Activated CD4-positive, CD25-positive, alpha-beta regulatory T cell treated with anti-CD3 and anti-CD28 coated beads, Interleukin-2, amount 50 U/mL, for 72 hours (primary cell): ENCODE data around the gene SLC19A1.

Experiments used
- DNase-seq: peaks from one replicate; pipeline ENCODE4 v3.0.0; 2021

The SLC19A1 gene

DNA sequence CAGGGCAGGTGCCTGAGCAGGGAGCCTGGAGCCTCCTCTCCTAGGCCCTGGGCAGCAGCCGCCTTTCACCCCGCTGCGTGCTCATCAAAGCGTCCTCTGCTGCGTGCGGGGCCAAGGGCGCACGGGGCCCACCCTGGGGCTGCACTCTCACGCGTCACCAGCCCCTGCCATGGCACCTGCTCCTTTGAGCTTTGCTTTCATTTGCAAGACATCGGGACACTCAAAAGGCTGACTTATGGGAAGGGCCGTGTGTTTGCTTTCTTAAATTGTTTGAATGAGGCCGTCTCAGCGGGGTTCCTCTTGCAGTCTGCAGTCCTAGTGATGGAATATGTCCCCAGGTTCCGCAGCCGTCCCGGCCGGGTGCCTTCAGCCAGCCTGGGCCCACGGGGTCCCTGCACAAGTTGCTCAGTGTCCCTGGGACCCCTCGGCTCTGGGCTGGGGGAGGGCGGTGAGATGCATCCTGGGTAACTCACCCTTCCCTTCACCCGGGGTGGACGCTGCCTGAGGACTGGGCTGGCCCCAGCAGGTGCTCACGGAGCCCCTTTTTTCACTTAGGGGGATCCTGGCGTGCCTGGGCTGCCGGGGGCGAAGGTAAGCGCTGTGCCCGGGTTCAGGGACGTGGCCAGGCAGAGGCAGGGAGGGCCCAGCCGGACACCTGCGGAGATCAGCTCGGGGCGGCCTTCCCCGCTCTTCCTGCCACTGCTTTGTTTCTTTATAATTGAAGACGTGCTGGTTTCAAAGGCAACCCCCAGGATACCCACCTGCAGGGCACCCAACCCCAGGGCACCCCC is 53.1 kb downstream of the SLC19A1 start:
- no peak for DNase-seq

DNA sequence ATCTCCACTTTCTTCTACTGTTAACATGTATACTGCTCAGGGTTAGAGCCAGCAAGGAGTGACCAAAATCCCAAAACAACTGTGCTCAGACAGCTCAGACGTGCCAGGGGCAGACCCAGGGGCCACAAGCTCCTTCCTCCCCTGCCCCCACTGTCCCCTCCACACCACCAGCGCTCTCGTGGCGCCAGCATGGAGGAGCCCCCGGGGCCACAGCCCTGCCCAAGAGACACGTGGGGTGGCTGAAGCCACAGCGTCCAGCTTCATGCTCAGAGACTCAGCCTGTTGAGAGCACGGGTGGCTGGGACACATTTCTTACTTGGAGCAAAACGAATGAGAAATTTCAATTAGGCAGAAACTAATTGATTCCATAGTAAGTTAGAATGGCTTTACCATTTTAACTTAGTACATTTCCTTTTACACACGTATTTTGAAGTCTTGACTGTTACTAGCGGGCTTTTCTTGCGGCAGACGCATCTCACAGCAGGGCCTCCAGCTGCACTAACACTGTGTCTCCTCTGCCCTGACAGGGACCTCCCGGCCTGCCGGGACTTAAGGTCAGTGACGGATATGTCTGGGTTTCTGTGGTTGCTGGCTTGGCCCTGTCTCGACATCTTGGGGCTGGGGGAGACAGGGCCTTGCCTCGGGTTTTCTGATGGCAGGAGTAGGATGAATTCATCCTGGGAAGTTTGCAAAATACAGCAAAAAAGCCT is 54.2 kb downstream of the SLC19A1 start:
- no peak for DNase-seq

DNA sequence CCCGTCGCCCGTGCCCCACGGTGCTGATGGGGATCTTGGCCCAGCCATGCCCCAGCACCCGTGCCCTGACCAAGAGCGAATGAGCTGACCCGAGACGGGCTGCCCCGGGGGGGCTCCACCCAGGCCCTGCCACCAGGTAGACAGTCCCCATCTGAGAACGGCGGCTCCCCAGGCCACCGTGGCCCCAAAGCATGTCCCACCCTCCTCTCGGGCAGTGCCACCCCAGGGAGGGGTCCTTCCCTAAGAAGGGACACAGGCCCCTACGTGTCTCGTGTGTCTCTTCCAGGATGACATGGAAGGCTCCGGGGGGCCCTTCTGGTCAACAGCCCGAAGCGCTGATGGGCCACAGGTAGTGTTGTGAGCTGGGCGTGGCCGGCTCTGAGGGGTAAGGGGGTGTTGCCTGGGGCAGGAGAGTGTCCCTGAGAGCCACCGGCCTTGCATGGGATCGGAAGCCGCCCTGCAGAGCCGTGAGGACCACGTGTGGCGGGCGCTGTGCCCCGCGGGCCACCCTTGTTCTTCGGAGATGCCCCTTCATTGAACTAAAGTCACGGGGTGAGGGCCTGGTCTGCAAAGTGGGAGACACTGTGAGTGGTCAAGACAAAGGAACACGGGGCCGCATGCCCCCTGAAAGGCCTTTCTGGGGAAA is 55.0 kb downstream of the SLC19A1 start:
- no peak for DNase-seq

DNA sequence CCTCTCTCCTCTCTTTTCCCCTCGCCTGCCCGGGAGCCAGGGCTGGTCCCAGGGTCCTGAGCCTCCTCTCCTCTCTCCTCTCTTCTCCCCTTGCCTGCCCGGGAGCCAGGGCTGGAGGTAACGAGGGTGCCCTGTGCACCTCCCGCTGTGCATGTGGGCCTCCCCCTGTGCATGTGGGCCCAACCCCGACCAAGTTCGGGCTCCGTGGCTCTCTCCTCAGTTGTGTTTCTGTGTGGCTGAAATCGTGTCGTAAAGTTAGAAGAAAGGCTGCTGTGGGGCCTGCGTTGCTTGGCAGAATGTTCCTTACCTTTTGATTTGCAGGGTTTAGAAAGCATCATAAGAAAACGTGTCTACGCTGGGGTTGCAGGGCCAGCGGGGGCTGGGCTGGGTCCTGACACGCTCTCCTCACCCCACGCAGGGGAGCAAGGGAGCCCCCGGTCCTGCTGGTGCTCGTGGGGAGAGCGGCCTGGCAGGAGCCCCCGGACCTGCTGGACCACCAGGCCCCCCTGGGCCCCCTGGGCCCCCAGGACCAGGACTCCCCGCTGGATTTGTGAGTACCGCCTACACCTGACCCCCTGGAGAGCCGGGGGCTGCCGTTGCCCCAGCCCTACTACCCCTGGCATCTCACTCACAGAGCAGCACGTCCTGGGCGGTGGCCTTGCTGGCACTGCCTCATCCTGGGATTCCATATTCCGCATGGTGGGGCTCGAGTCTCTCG is 55.6 kb downstream of the SLC19A1 start:
- DNase-seq, result no peak

GRCh38 chr21:45485686-45486442 is 56.4 kb downstream of the SLC19A1 start:
- DNase-seq, result no peak

DNA sequence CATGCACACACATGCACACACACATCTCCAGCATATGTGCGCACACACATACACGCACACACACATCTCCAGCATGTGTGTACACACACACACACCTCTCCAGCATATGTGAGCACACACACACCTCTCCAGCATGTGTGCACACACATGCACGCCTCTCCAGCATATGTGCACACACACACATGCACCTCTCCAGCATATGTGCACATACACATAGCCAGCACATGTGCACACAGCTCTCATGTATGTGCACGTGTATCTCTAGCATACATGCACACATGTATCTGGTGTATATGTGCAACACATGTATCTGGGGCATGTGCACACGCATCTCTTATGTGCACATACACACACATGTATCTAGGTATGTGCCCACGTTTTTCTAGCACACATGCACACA is 57.9 kb downstream of the SLC19A1 start:
- no peak for DNase-seq

DNA sequence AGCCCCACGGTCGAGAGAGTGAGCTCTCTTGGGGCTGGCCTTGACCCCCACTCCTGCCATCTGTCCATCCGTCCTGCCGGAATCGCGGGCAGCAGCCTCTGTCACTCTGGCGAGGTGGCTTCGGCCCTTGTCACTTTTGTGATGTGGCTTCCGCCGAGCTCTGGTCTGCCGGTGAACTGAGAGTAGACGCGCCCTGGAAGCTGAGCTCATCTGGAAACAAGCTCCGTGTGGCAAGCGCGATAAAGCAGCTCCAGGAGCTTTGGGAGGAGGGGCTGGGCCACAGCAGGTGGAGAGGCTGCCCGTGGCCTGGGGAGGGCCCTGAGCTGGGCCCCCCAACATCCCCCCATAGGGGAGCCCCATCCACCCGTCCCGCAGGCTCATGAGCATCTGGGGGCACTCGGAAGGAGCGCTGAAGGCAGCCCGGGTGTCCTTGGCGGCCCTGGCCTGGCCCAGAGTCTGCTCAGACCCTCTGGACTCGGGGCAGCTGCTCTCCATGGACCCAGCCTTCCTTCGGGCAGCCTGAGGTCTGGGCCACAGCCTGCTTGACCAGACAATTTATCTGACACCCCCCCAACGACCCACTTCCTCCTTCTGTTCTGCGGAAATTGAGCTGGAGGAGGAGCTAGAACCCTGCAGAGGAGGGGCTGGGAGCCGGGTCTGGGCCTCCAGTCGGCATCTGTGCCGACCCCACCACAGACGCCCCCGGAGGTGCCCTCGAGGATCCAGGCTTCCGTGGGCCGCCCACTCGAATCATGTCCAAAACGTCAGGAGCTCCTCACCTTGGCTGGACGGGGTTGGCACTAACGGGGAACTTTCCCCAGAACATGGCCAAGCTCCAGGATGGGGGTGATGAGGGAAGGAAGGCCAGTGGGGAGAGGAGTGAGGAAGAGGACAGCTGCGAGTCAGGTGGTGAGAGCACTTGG is 59.1 kb downstream of the SLC19A1 start:
- no peak for DNase-seq

- no peak for DNase-seq
Measured at GRCh38 chr21:45481977-45482898, 60.0 kb downstream of the SLC19A1 start.

GRCh38 chr21:45481566-45481965 is 60.7 kb downstream of the SLC19A1 start:
- DNase-seq, result no peak

DNA sequence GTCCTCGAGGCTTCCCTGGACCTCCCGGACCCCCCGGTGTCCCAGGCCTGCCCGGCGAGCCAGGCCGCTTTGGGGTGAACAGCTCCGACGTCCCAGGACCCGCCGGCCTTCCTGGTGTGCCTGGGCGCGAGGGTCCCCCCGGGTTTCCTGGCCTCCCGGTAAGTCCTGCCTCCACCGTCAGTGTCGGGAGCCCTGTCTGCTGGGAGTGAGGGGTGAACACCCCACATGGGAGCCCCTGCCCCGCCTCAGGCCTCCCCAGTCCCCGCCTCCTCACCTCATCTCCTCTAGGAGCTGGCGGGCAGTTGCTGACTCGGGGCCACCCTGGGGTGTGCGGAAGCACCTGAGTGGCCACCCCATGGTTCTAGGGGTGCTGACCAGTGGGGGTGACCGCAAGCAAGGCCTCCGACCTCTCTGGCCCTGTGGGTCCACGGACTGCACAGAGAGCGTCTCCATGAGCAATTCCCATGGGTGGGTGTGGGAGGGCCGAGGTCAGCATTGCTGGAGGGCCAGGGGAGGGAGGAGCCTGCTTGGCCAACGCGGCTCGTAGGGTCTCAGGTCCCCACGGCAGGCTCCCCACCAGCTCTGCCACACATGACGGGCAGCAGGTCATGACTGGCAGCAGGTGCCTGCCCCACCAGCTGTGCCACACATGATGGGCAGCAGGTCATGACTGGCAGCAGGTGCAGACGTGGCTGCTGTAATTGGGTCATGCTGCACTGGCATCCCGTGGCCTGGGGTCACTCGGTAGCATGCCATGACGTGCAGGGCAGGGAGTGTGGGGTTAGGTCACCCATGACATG is 61.3 kb downstream of the SLC19A1 start:
- DNase-seq, result no peak

- DNase-seq, result no peak
Measured at GRCh38 chr21:45479691-45480675, 62.3 kb downstream of the SLC19A1 start.

GRCh38 chr21:45478816-45479669 is 63.2 kb downstream of the SLC19A1 start:
- DNase-seq, result no peak

DNA sequence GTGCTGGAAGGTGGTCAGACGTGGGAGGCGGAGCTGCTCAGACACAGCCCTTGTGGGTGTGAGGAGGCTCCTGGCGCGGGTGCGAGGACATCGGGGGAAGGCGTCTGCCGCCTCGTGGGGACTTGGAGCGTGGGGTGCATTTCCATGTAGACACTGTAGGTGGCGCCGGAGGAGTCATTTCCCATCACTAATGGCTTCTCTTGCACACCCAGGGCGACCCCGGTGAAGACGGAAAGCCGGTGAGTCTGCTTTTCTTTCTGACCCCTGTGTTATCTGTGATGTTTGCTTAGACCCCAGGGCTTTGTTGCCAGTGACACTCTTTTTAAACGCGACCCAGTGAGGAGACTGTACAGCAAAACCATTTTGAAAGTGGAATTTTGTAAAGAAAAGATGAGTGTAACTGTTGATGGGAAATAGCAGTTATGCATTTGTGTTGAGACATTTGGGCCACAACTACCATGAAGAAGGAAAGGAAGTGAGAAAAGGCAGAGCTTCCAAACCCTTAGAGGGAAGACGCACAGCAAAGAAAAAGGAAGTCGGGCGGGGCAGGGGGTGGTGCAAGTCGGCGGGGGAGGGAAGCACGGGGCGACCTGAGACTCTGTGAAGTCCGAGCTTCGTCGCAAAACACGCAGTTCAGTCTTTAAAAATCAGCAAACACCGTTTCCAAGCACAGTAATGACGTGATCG is 64.0 kb downstream of the SLC19A1 start:
- DNase-seq, result peak; percentile 78

DNA sequence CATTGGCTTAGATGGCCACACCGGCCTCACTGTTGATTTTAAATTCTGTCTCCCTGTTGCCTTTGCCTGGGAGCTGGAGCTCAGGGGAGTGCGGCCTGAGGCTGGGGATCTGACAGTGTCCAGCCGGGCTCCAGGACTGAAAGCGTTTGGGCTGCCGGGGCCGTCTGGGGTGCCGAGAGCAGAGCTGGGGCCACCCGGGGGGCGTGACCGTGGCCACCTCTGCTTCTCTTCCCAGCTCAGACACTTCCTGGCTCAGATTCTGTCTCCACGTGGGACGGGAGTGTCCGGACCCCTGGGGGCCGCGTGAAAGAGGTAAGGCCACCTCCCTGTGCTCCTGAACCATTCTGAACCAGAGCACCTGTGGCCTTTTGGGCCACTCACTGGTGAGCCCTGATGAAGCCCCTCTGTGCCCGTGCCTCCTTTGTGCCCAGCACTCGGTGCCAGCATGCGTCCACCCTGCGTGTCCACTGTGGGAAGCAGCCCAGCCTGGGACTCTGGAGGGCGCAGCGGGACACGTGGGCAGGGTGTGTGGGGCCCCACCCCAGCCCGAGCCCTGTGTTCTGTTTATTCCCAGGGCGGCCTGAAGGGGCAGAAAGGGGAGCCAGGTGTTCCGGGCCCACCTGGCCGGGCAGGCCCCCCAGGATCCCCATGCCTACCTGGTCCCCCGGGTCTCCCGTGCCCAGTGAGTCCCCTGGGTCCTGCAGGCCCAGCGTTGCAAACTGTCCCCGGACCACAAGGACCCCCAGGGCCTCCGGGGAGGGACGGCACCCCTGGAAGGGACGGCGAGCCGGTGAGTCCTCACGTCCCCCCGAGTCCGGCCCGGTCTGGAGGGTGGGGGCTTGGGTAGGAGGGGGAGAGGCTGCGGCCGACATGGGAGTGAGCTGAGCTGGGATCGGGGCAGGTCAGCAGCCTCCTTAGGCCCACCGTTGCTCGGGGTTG is 64.8 kb downstream of the SLC19A1 start:
- no peak for DNase-seq

GRCh38 chr21:45476582-45476981 is 65.7 kb downstream of the SLC19A1 start:
- DNase-seq, result no peak
